ENCODE data around the gene ACVR1B.
"Not testable (repeated sequence)": the region's sequence is repeated elsewhere in the genome, so short reads cannot be mapped to it uniquely, and the experiment has no call there.

ACVR1B gene

GRCh38 chr12:51969643-51970042, 18.1 kb downstream of the ACVR1B start:
- no peak overlapping the region for H3K4me3 ChIP-seq (ENCODE audit: low read depth, low read length)

- H3K4me3 ChIP-seq (ENCODE audit: low read depth, low read length): no peak overlapping the region
Observed at GRCh38 chr12:51970904-51971646, 19.6 kb downstream of the ACVR1B start.

GRCh38 chr12:51971679-51972421, 20.4 kb downstream of the ACVR1B start:
- H3K4me3 ChIP-seq (ENCODE audit: low read depth, low read length): no peak overlapping the region

- H3K4me3 ChIP-seq (ENCODE audit: low read depth, low read length): no peak overlapping the region
Observed at GRCh38 chr12:51972422-51972812, 20.9 kb downstream of the ACVR1B start.

GRCh38 chr12:51972849-51973273, 21.4 kb downstream of the ACVR1B start:
- no peak overlapping the region for H3K4me3 ChIP-seq (ENCODE audit: low read depth, low read length)

GRCh38 chr12:51973560-51973959, 22.1 kb downstream of the ACVR1B start:
- H3K4me3 ChIP-seq (ENCODE audit: low read depth, low read length): no peak overlapping the region

GRCh38 chr12:51974646-51975045, 23.1 kb downstream of the ACVR1B start:
- no peak overlapping the region for H3K4me3 ChIP-seq (ENCODE audit: low read depth, low read length)

- H3K4me3 ChIP-seq (ENCODE audit: low read depth, low read length): no peak overlapping the region
Observed at GRCh38 chr12:51975196-51975595, 23.7 kb downstream of the ACVR1B start.

GRCh38 chr12:51976376-51977160, 25.1 kb downstream of the ACVR1B start:
- H3K4me3 ChIP-seq (ENCODE audit: low read depth, low read length): no peak overlapping the region

GRCh38 chr12:51977320-51977753, 25.8 kb downstream of the ACVR1B start:
- H3K4me3 ChIP-seq (ENCODE audit: low read depth, low read length): no peak overlapping the region

- H3K4me3 ChIP-seq (ENCODE audit: low read depth, low read length): not testable (repeated sequence)
Observed at GRCh38 chr12:51979306-51979705, 27.8 kb downstream of the ACVR1B start.

- no peak overlapping the region for H3K4me3 ChIP-seq (ENCODE audit: low read depth, low read length)
Observed at GRCh38 chr12:51980051-51980808, 28.7 kb downstream of the ACVR1B start.

GRCh38 chr12:51980809-51981127, 29.3 kb downstream of the ACVR1B start:
- no peak overlapping the region for H3K4me3 ChIP-seq (ENCODE audit: low read depth, low read length)

- no peak overlapping the region for H3K4me3 ChIP-seq (ENCODE audit: low read depth, low read length)
Observed at GRCh38 chr12:51984657-51985056, 33.2 kb downstream of the ACVR1B start.

- H3K4me3 ChIP-seq (ENCODE audit: low read depth, low read length): no peak overlapping the region
Observed at GRCh38 chr12:51985154-51985835, 33.8 kb downstream of the ACVR1B start.

- H3K4me3 ChIP-seq (ENCODE audit: low read depth, low read length): no peak overlapping the region
Observed at GRCh38 chr12:51986834-51987233, 35.3 kb downstream of the ACVR1B start.

- no peak overlapping the region for H3K4me3 ChIP-seq (ENCODE audit: low read depth, low read length)
Observed at GRCh38 chr12:51992246-51992645, 40.7 kb downstream of the ACVR1B start.

- H3K4me3 ChIP-seq (ENCODE audit: low read depth, low read length): no peak overlapping the region
Observed at GRCh38 chr12:51994539-51994820, 43.0 kb downstream of the ACVR1B start.

- no peak overlapping the region for H3K4me3 ChIP-seq (ENCODE audit: low read depth, low read length)
Observed at GRCh38 chr12:51994959-51995358, 43.5 kb downstream of the ACVR1B start.

- no peak overlapping the region for H3K4me3 ChIP-seq (ENCODE audit: low read depth, low read length)
Observed at GRCh38 chr12:51997136-51997535, 45.6 kb downstream of the ACVR1B start.

Data from iPS-11a (cell line).